Melanocyte of skin (primary cell): ENCODE results near the gene CCDC126. TPM values are rescaled to one million over a fixed set of nuclear protein-coding genes. Genes with fewer than 3 reads are reported as not detected.

Experiments
- small RNA-seq, 2 donors: library from RNA; depleted of rRNA; stranded (forward); fragments of <200 nt; gene quantifications; one replicate each; pipeline ENCODE3, GENCODE V24; 2012
- total RNA-seq, 2 donors: library from RNA; depleted of rRNA; stranded (reverse); fragments of >200 nt; gene quantifications; 2 replicates each; pipeline ENCODE4 v1.2.3, GENCODE V29; 2012

The CCDC126 gene
- 10 to 100 TPM; 10.3 to 13.8 TPM for total RNA-seq

GRCh38 chr7:23597094-23598091 lies at the start of gene CCDC126:
Gene CCDC126, plus strand, starts transcription at chr7:23597382. Its CDS starts 13,934 bp downstream, at chr7:23611316.

GRCh38 chr7:23679898-23680413 lies 82.8 kb downstream of the CCDC126 start, which contains the start of gene FAM221A:
Gene FAM221A, plus strand, starts transcription at chr7:23680199. Its CDS starts 20 bp downstream, at chr7:23680219.

Small RNAs within 50 kb of the gene (small RNA-seq; reads per million reads assigned to genes)
- gene AC006026.2: 0 reads per million in 2 donors

Other genes starting within 250 kb of the CCDC126 start
- gene IGF2BP3, start 126.9 kb upstream of the CCDC126 start, total RNA-seq: 10 to 100 TPM; 42.3 to 86.3 TPM
- 10 to 100 TPM; 25.1 to 35.6 TPM for gene TRA2A, start 65.4 kb upstream of the CCDC126 start, total RNA-seq
- gene FAM221A, start 82.8 kb downstream of the CCDC126 start, total RNA-seq: 1 to 10 TPM; 3.4 to 5.0 TPM
- under 1 TPM in 1 of 2 donors, not detected in 1; under 0.01 TPM for gene STK31, start 112.8 kb downstream of the CCDC126 start, total RNA-seq